ENCODE measurements around the gene MMP28.

MMP28 gene

GRCh38 chr17:35795007-35795870 is at the start of gene MMP28:
TSS of gene MMP28 (minus strand) at chr17:35795641. CDS start at chr17:35795377, 264 bp downstream.
- no peak for DNase-seq (ENCODE audit: low read depth in 2 of 2)

GRCh38 chr17:35844547-35844946 is 49.1 kb upstream of the MMP28 start:
- no peak for DNase-seq (ENCODE audit: low read depth in 2 of 2)

GRCh38 chr17:35843698-35844097 is 48.3 kb upstream of the MMP28 start:
- DNase-seq (ENCODE audit: low read depth in 2 of 2): no peak

- DNase-seq (ENCODE audit: low read depth in 2 of 2): no peak
Observed at GRCh38 chr17:35842239-35842638, 46.8 kb upstream of the MMP28 start.

- no peak for DNase-seq (ENCODE audit: low read depth in 2 of 2)
Observed at GRCh38 chr17:35841505-35841904, 46.1 kb upstream of the MMP28 start.

GRCh38 chr17:35841101-35841500 is 45.7 kb upstream of the MMP28 start:
- no peak for DNase-seq (ENCODE audit: low read depth in 2 of 2)

GRCh38 chr17:35825206-35825605 is 29.8 kb upstream of the MMP28 start:
- DNase-seq (ENCODE audit: low read depth in 2 of 2): no peak

GRCh38 chr17:35821308-35821707 is 25.9 kb upstream of the MMP28 start:
- no peak for DNase-seq (ENCODE audit: low read depth in 2 of 2)

- DNase-seq (ENCODE audit: low read depth in 2 of 2): no peak
Observed at GRCh38 chr17:35819455-35819854, 24.0 kb upstream of the MMP28 start.

- DNase-seq (ENCODE audit: low read depth in 2 of 2): no peak
Observed at GRCh38 chr17:35817196-35817595, 21.8 kb upstream of the MMP28 start.

GRCh38 chr17:35816723-35817122 is 21.3 kb upstream of the MMP28 start:
- DNase-seq (ENCODE audit: low read depth in 2 of 2): no peak

- no peak for DNase-seq (ENCODE audit: low read depth in 2 of 2)
Observed at GRCh38 chr17:35812456-35812855, 17.0 kb upstream of the MMP28 start.

GRCh38 chr17:35811759-35812158 is 16.3 kb upstream of the MMP28 start:
- no peak for DNase-seq (ENCODE audit: low read depth in 2 of 2)

GRCh38 chr17:35809855-35810461 is 14.5 kb upstream of the MMP28 start:
- DNase-seq (ENCODE audit: low read depth in 2 of 2): no peak

GRCh38 chr17:35808962-35809854 is 13.8 kb upstream of the MMP28 start, which contains the start of gene TAF15:
TSS of gene TAF15 (plus strand) at chr17:35809484. CDS start at chr17:35809570, 86 bp downstream.
- peak; percentile 88 to 90 for DNase-seq (ENCODE audit: low read depth in 2 of 2)

GRCh38 chr17:35808240-35808961 is 13.0 kb upstream of the MMP28 start:
- no peak for DNase-seq (ENCODE audit: low read depth in 2 of 2)

GRCh38 chr17:35807371-35808144 is 12.1 kb upstream of the MMP28 start:
- no peak for DNase-seq (ENCODE audit: low read depth in 2 of 2)

GRCh38 chr17:35804658-35805192 is 9.3 kb upstream of the MMP28 start:
- no peak for DNase-seq (ENCODE audit: low read depth in 2 of 2)

GRCh38 chr17:35801583-35802224 is 6.3 kb upstream of the MMP28 start:
- DNase-seq (ENCODE audit: low read depth in 2 of 2): no peak

GRCh38 chr17:35799942-35800341 is 4.5 kb upstream of the MMP28 start:
- DNase-seq (ENCODE audit: low read depth in 2 of 2): no peak

Data from stimulated activated CD8-positive, alpha-beta memory T cell treated with anti-CD3 and anti-CD28 coated beads, Interleukin-2, amount 100 ng/mL, for 1 hour (primary cell).